Glomerular visceral epithelial cell (primary cell): ENCODE measurements around the gene RASGRF2.

Experiments
- DNase-seq: peaks from one replicate; pipeline ENCODE4 v3.0.0-alpha.2; 2016; ENCODE audit errors: extremely low spot score

RASGRF2 gene, protein sequence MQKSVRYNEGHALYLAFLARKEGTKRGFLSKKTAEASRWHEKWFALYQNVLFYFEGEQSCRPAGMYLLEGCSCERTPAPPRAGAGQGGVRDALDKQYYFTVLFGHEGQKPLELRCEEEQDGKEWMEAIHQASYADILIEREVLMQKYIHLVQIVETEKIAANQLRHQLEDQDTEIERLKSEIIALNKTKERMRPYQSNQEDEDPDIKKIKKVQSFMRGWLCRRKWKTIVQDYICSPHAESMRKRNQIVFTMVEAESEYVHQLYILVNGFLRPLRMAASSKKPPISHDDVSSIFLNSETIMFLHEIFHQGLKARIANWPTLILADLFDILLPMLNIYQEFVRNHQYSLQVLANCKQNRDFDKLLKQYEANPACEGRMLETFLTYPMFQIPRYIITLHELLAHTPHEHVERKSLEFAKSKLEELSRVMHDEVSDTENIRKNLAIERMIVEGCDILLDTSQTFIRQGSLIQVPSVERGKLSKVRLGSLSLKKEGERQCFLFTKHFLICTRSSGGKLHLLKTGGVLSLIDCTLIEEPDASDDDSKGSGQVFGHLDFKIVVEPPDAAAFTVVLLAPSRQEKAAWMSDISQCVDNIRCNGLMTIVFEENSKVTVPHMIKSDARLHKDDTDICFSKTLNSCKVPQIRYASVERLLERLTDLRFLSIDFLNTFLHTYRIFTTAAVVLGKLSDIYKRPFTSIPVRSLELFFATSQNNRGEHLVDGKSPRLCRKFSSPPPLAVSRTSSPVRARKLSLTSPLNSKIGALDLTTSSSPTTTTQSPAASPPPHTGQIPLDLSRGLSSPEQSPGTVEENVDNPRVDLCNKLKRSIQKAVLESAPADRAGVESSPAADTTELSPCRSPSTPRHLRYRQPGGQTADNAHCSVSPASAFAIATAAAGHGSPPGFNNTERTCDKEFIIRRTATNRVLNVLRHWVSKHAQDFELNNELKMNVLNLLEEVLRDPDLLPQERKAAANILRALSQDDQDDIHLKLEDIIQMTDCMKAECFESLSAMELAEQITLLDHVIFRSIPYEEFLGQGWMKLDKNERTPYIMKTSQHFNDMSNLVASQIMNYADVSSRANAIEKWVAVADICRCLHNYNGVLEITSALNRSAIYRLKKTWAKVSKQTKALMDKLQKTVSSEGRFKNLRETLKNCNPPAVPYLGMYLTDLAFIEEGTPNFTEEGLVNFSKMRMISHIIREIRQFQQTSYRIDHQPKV (N-terminal part only)

GRCh38 chr5:80959768-80960442, at the start of gene RASGRF2:
Gene RASGRF2, plus strand, starts transcription at chr5:80960363. Its CDS starts 376 bp downstream, at chr5:80960739.
- peak; percentile 73 for DNase-seq

DNA sequence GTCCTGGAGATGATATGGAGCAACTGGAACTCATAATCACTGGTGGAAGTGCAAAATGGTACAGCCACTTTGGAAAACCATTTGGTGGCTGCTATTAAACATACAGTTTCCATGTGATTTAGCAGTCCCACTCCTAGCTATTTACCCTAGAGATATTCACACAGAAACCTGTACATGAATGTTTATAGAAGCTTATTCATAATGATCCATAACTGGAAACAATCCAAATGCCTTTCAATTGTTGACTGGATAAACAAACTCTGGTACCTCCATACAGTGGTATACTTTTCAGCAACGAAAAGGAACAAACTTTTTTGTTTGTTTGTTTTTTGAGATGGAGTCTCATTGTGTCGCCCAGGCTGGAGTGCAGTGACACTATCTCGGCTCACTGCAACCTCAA, 47.7 kb upstream of the RASGRF2 start:
- DNase-seq: no peak

- no peak for DNase-seq
Observed at GRCh38 chr5:80915716-80916115, 44.4 kb upstream of the RASGRF2 start.

DNA sequence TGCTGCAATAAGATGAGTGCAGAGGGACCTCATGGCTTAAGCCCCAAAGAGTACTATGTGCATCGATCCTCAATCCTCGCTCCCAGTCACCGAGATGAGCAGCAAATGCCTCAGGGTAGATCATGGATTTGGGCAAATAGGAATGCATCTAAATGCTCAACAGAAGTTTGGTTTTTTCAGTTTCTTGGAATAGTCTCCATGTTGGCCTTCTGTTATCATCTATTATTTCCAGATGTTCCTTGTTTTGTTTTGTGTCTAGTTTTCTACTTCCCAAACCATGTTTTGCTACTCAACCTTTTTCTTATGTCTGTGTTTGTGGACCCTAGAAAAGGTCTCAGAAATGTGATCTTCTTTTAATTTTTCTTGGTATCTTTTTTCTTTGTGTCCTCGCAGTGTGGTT, 43.5 kb upstream of the RASGRF2 start:
- no peak for DNase-seq

DNA sequence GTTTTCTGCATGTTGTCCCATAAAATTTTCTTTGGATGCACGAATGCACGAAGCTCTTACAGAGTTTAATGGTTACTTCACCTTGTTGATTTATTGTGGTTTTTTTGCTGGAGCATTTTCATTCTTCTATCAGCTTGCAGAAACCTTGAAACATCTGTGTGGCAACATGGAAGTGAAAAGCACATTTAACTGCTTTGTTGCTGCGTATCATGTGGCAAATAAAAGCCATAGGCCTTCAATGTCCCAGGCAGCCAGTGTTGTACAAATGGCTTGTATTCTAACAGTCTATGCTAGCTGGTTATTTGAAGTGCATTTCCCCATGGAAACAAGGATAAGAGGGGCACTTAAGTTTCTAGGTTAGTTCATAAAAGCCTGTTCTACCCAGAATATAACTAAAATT, 42.5 kb upstream of the RASGRF2 start:
- DNase-seq: no peak

DNA sequence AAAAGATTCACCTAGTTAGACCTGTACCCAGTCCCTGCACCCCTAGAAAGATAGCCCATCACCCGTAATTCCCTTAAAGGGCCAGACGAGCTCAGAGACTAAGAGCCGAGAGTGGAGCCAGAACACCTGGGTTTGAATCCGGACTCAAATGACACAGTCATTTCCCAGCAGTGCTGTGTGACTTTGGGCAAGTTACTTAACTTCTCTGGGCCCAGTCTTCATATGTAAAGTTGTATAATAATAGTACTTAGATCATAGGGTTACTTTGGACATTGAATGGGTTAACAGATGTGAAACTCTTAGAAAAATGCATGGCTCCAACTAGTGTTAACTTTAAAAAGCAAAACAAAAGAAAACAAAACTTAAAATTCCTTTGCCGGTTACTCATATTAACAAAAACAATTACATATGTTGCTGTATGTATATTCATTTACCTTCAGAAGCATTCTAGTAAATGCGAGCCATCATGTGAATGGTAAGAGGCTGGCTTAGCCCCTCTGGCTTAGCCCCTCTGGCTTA, 40.4 kb upstream of the RASGRF2 start:
- no peak for DNase-seq

GRCh38 chr5:80920333-80920732, 39.8 kb upstream of the RASGRF2 start:
- no peak for DNase-seq

DNA sequence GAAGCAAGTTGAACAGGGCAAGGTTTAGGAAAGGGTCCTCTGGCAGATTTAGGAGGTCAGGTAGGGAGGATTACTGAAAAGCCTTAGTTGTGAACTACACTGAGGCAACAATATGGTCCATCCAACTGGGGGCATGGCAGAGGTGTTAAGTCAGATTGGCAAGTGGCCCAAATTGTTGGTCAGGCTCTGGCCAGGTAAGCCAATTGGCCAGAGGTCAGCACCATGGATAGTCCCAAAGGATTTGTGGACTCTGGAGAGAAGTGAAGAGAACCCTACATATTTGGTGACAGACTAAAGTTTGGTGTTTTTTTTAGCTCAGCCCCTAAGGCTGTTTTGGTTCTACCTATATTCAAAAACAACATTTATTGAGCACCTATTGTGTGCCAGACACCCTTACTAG, 39.1 kb upstream of the RASGRF2 start:
- DNase-seq: no peak

- DNase-seq: no peak
Observed at GRCh38 chr5:80925931-80926330, 34.2 kb upstream of the RASGRF2 start.

- DNase-seq: no peak
Observed at GRCh38 chr5:80926536-80926935, 33.6 kb upstream of the RASGRF2 start.

- no peak for DNase-seq
Observed at GRCh38 chr5:80926979-80927656, 33.0 kb upstream of the RASGRF2 start.

- no peak for DNase-seq
Observed at GRCh38 chr5:80928073-80928472, 32.1 kb upstream of the RASGRF2 start.

DNA sequence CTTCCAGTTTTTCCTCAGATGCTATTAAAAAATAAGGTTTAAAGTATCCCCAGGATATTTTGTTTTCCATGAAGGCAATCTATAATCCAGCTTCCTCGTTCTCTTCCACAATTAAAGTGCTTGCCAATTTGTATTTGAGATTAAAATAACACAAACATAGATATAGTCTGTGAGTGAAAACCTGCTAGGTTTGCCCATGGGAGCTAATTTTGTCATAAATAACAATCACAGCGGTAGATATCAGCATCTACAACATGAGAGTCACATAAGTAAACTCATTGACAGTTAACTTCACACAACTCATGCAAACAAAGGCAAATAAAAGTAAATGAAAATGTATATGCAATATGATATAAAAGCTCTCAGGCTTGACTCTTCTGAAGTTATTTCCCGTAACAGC, 29.2 kb upstream of the RASGRF2 start:
- no peak for DNase-seq

- DNase-seq: no peak
Observed at GRCh38 chr5:80931411-80931810, 28.8 kb upstream of the RASGRF2 start.

GRCh38 chr5:80933036-80933435, 27.1 kb upstream of the RASGRF2 start:
- no peak for DNase-seq

GRCh38 chr5:80934751-80935150, 25.4 kb upstream of the RASGRF2 start:
- DNase-seq: no peak

DNA sequence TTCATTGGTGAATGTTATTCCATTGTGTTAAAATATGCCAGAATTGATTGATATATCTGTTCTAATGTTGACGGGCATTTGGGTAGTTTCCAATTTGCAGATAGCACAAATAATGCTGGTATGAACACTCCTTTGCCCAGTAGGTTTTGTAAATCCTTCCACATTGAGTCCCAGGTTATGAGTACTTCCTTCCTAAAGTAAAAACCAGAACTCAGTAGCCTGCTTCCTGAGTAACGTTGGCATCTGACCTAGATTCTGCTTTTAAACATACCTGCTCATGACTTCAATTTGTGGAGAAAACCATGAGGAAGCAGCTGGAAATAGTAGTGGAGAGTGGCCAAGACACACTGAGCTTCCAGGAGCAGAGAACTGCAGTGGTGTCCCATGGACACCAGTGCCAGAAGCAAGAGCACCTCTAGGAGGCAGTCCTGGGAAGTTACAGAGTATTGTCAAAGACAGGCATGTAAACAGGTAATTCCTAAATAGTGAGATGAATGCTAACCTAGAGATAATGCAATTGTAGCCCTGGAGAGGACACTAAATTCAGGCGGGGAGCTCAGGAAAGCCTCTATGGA, 24.3 kb upstream of the RASGRF2 start:
- no peak for DNase-seq

- DNase-seq: no peak
Observed at GRCh38 chr5:80936881-80937280, 23.3 kb upstream of the RASGRF2 start.

GRCh38 chr5:80937584-80938356, 22.4 kb upstream of the RASGRF2 start:
- DNase-seq: no peak

GRCh38 chr5:80941496-80941895, 18.7 kb upstream of the RASGRF2 start:
- no peak for DNase-seq
